Kidney glomerular epithelial cell (primary cell): ENCODE measurements around the gene TAX1BP3.

Experiments
- DNase-seq: peaks from one replicate; lab custom pipeline; 2025; lab: John Stamatoyannopoulos, UW

Gene TAX1BP3

GRCh38 chr17:3688027-3688553 lies 19.7 kb upstream of the TAX1BP3 start:
- DNase-seq, result no peak

GRCh38 chr17:3685174-3685573 lies 16.8 kb upstream of the TAX1BP3 start:
- DNase-seq, result no peak

- DNase-seq, result peak; percentile 23
Measured at GRCh38 chr17:3683054-3683511, 14.7 kb upstream of the TAX1BP3 start.

GRCh38 chr17:3682033-3682432 lies 13.7 kb upstream of the TAX1BP3 start:
- no peak for DNase-seq

GRCh38 chr17:3681565-3681964 lies 13.2 kb upstream of the TAX1BP3 start:
- DNase-seq, result no peak

GRCh38 chr17:3681057-3681456 lies 12.7 kb upstream of the TAX1BP3 start:
- DNase-seq, result no peak

GRCh38 chr17:3679531-3680126 lies 11.3 kb upstream of the TAX1BP3 start:
- DNase-seq, result no peak

GRCh38 chr17:3678821-3679530 lies 10.6 kb upstream of the TAX1BP3 start:
- DNase-seq, result no peak

- DNase-seq, result no peak
Measured at GRCh38 chr17:3678095-3678820, 9.9 kb upstream of the TAX1BP3 start.

- DNase-seq, result no peak
Measured at GRCh38 chr17:3675886-3676285, 7.5 kb upstream of the TAX1BP3 start.

- DNase-seq, result no peak
Measured at GRCh38 chr17:3672571-3672970, 4.2 kb upstream of the TAX1BP3 start.

- no peak for DNase-seq
Measured at GRCh38 chr17:3669548-3669947, 1.2 kb upstream of the TAX1BP3 start.

- no peak for DNase-seq
Measured at GRCh38 chr17:3669085-3669347, 638 bp upstream of the TAX1BP3 start.

GRCh38 chr17:3667366-3668278 lies 756 bp downstream of the TAX1BP3 start:
- peak; percentile 79 for DNase-seq

GRCh38 chr17:3666516-3666915 lies 1.9 kb downstream of the TAX1BP3 start:
- no peak for DNase-seq

GRCh38 chr17:3665834-3666233 lies 2.5 kb downstream of the TAX1BP3 start:
- no peak for DNase-seq

GRCh38 chr17:3663102-3664011 lies 5.0 kb downstream of the TAX1BP3 start:
- DNase-seq, result no peak

GRCh38 chr17:3660311-3660891 lies 8.0 kb downstream of the TAX1BP3 start:
- DNase-seq, result no peak

- DNase-seq, result peak; percentile 9
Measured at GRCh38 chr17:3659541-3660111, 8.8 kb downstream of the TAX1BP3 start.

GRCh38 chr17:3658784-3659449 lies 9.5 kb downstream of the TAX1BP3 start:
- DNase-seq, result no peak
